HK-2 (cell line): ENCODE measurements around the gene VEPH1.
"Not testable (repeated sequence)": the region's sequence is repeated elsewhere in the genome, so short reads cannot be mapped to it uniquely, and the experiment has no call there.

ENCODE experiments used
- DNase-seq: peaks from one replicate; pipeline ENCODE4 v3.0.0-alpha.2; 2018; ENCODE audit not compliant: unreplicated experiment

The VEPH1 gene

GRCh38 chr3:157348304-157349075, 154.7 kb downstream of the VEPH1 start:
- DNase-seq, result not testable (repeated sequence)

GRCh38 chr3:157347577-157348303, 155.5 kb downstream of the VEPH1 start:
- no peak for DNase-seq

- no peak for DNase-seq
Observed at GRCh38 chr3:157336252-157337009, 166.8 kb downstream of the VEPH1 start.

GRCh38 chr3:157335233-157336076, 167.8 kb downstream of the VEPH1 start:
- DNase-seq, result no peak

- no peak for DNase-seq
Observed at GRCh38 chr3:157333551-157333991, 169.6 kb downstream of the VEPH1 start.

- DNase-seq, result no peak
Observed at GRCh38 chr3:157330206-157330605, 173.0 kb downstream of the VEPH1 start.

GRCh38 chr3:157329551-157329950, 173.7 kb downstream of the VEPH1 start:
- DNase-seq, result no peak

- DNase-seq, result no peak
Observed at GRCh38 chr3:157327837-157328236, 175.4 kb downstream of the VEPH1 start.

- no peak for DNase-seq
Observed at GRCh38 chr3:157327018-157327417, 176.2 kb downstream of the VEPH1 start.

- DNase-seq, result not testable (repeated sequence)
Observed at GRCh38 chr3:157324869-157325268, 178.3 kb downstream of the VEPH1 start.

GRCh38 chr3:157323360-157323759, 179.9 kb downstream of the VEPH1 start:
- DNase-seq, result no peak

GRCh38 chr3:157319672-157320071, 183.5 kb downstream of the VEPH1 start:
- no peak for DNase-seq

GRCh38 chr3:157318639-157319288, 184.5 kb downstream of the VEPH1 start:
- no peak for DNase-seq

GRCh38 chr3:157317895-157318294, 185.3 kb downstream of the VEPH1 start:
- no peak for DNase-seq

- no peak for DNase-seq
Observed at GRCh38 chr3:157313186-157313585, 190.0 kb downstream of the VEPH1 start.

GRCh38 chr3:157312376-157312745, 190.9 kb downstream of the VEPH1 start:
- no peak for DNase-seq

GRCh38 chr3:157311633-157312375, 191.4 kb downstream of the VEPH1 start:
- DNase-seq, result no peak

GRCh38 chr3:157310329-157311052, 192.7 kb downstream of the VEPH1 start:
- DNase-seq, result no peak

GRCh38 chr3:157306502-157306901, 196.7 kb downstream of the VEPH1 start:
- no peak for DNase-seq

GRCh38 chr3:157305392-157305791, 197.8 kb downstream of the VEPH1 start:
- DNase-seq, result no peak
